ENCODE data around the gene CCL20.

DNA sequence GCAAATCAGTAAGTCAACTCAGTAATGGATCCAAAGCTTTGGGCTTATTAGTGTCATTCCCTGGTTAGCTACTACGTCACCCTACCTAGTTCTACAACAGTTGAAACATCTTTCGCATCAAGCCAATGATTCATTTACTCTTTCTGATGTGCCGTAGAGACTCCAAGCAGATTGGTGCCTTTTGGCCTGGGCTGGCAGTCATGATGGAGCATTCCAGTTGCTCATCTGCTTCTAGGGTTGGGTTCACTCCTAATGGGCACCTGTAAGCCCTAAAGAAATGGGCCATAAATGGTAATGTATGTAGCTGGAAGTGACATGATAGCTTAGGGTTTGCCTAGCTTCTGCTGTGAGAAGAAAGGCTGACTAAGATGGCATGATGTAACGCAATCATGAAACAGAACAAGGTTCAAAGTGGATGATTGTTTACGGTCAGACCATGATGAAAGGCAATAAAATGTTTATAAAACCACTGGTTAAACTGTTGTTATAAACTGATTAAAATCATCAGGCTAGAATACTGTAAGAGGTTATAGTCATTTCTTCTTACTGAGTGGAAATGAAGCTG is 20.4 kb upstream of the CCL20 start:
- TF ChIP-seq, protein P1, sequence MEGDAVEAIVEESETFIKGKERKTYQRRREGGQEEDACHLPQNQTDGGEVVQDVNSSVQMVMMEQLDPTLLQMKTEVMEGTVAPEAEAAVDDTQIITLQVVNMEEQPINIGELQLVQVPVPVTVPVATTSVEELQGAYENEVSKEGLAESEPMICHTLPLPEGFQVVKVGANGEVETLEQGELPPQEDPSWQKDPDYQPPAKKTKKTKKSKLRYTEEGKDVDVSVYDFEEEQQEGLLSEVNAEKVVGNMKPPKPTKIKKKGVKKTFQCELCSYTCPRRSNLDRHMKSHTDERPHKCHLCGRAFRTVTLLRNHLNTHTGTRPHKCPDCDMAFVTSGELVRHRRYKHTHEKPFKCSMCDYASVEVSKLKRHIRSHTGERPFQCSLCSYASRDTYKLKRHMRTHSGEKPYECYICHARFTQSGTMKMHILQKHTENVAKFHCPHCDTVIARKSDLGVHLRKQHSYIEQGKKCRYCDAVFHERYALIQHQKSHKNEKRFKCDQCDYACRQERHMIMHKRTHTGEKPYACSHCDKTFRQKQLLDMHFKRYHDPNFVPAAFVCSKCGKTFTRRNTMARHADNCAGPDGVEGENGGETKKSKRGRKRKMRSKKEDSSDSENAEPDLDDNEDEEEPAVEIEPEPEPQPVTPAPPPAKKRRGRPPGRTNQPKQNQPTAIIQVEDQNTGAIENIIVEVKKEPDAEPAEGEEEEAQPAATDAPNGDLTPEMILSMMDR (IDR thresholded peaks at IDR 0.05) = no peak
- TF ChIP-seq POLR2A (IDR thresholded peaks at IDR 0.05) = no peak

Data from lower leg skin (tissue), 3 donors.